Suprapubic skin (tissue), 4 donors: ENCODE measurements around the gene KLF9.

Source experiments
- POLR2A ChIP-seq, 2 donors: fragments of 450-650 bp; IDR thresholded peaks; one replicate each; pipeline ENCODE4 v1.6.1; 2017; ENCODE audit warnings: antibody characterized with exemption in 2 of 2, mild to moderate bottlenecking in 2 of 2, moderate library complexity in 2 of 2
- POLR2AphosphoS5 ChIP-seq, 3 donors: sonication (generic); formaldehyde crosslinking; IDR thresholded peaks; one replicate each; pipeline ENCODE4 v1.6.1; 2017; ENCODE audit warnings: antibody characterized with exemption in 3 of 3
- TF ChIP-seq, protein P1 (sequence below), 2 donors: fragments of 200-600 bp in 1 of 2; fragments of 450-650 bp in 1 of 2; sonication (generic) in 1 of 2; IDR thresholded peaks; one replicate each; pipeline ENCODE4 v1.5.1; 2016 to 2019; ENCODE audit warnings: antibody characterized with exemption in 2 of 2, mild to moderate bottlenecking in 1 of 2, moderate library complexity in 1 of 2

DNA sequence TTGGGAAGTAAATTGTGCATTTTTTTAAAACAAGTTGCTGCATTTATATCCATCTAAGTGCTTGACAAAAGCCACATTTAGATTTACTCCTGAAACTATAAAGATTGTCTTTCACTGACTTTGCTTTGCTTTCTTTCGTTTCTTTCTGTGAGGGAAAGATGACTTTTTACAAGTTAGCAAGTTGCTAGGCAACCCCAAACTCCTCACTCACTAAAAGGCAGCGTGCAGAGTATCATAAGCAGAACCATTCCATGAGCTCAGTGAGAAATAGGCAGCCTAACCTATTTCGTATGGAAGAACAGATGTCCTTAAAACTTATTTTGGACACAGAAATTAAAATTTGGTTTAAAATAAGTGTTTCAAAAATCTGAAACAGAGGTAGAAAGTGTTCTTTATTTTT is 29.0 kb downstream of the KLF9 start:
- TF ChIP-seq, protein P1, sequence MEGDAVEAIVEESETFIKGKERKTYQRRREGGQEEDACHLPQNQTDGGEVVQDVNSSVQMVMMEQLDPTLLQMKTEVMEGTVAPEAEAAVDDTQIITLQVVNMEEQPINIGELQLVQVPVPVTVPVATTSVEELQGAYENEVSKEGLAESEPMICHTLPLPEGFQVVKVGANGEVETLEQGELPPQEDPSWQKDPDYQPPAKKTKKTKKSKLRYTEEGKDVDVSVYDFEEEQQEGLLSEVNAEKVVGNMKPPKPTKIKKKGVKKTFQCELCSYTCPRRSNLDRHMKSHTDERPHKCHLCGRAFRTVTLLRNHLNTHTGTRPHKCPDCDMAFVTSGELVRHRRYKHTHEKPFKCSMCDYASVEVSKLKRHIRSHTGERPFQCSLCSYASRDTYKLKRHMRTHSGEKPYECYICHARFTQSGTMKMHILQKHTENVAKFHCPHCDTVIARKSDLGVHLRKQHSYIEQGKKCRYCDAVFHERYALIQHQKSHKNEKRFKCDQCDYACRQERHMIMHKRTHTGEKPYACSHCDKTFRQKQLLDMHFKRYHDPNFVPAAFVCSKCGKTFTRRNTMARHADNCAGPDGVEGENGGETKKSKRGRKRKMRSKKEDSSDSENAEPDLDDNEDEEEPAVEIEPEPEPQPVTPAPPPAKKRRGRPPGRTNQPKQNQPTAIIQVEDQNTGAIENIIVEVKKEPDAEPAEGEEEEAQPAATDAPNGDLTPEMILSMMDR (IDR thresholded peaks at IDR 0.05), result no peak
- TF ChIP-seq POLR2A (IDR thresholded peaks at IDR 0.05) (no peak), POLR2AphosphoS5 (IDR thresholded peaks at IDR 0.05) (no peak)
